Measurements from ENCODE around the gene PARD3.

Gene PARD3

GRCh38 chr10:34163075-34163905 is 651.8 kb downstream of the PARD3 start:
- DNase-seq (ENCODE audit: low read depth in 2 of 2), result no peak

GRCh38 chr10:34161777-34162370 is 653.2 kb downstream of the PARD3 start:
- no peak for DNase-seq (ENCODE audit: low read depth in 2 of 2)

GRCh38 chr10:34160595-34160994 is 654.5 kb downstream of the PARD3 start:
- no peak for DNase-seq (ENCODE audit: low read depth in 2 of 2)

GRCh38 chr10:34157501-34157900 is 657.6 kb downstream of the PARD3 start:
- no peak for DNase-seq (ENCODE audit: low read depth in 2 of 2)

- no peak for DNase-seq (ENCODE audit: low read depth in 2 of 2)
Observed at GRCh38 chr10:34156781-34157425, 658.2 kb downstream of the PARD3 start.

GRCh38 chr10:34155812-34156211 is 659.3 kb downstream of the PARD3 start:
- DNase-seq (ENCODE audit: low read depth in 2 of 2), result no peak

- DNase-seq (ENCODE audit: low read depth in 2 of 2), result no peak
Observed at GRCh38 chr10:34154383-34154900, 660.7 kb downstream of the PARD3 start.

- no peak for DNase-seq (ENCODE audit: low read depth in 2 of 2)
Observed at GRCh38 chr10:34153663-34154382, 661.3 kb downstream of the PARD3 start.

- DNase-seq (ENCODE audit: low read depth in 2 of 2), result no peak
Observed at GRCh38 chr10:34152434-34152833, 662.7 kb downstream of the PARD3 start.

- no peak for DNase-seq (ENCODE audit: low read depth in 2 of 2)
Observed at GRCh38 chr10:34151931-34152330, 663.2 kb downstream of the PARD3 start.

GRCh38 chr10:34151481-34151880 is 663.6 kb downstream of the PARD3 start:
- DNase-seq (ENCODE audit: low read depth in 2 of 2), result no peak

- DNase-seq (ENCODE audit: low read depth in 2 of 2), result no peak
Observed at GRCh38 chr10:34150103-34150502, 665.0 kb downstream of the PARD3 start.

- no peak for DNase-seq (ENCODE audit: low read depth in 2 of 2)
Observed at GRCh38 chr10:34148305-34148657, 666.8 kb downstream of the PARD3 start.

- DNase-seq (ENCODE audit: low read depth in 2 of 2), result no peak
Observed at GRCh38 chr10:34147641-34148304, 667.3 kb downstream of the PARD3 start.

- no peak for DNase-seq (ENCODE audit: low read depth in 2 of 2)
Observed at GRCh38 chr10:34145715-34146114, 669.4 kb downstream of the PARD3 start.

GRCh38 chr10:34143466-34143865 is 671.6 kb downstream of the PARD3 start:
- no peak for DNase-seq (ENCODE audit: low read depth in 2 of 2)

- no peak for DNase-seq (ENCODE audit: low read depth in 2 of 2)
Observed at GRCh38 chr10:34141032-34141680, 673.9 kb downstream of the PARD3 start.

GRCh38 chr10:34139559-34139958 is 675.5 kb downstream of the PARD3 start:
- no peak for DNase-seq (ENCODE audit: low read depth in 2 of 2)

GRCh38 chr10:34137955-34138354 is 677.1 kb downstream of the PARD3 start:
- DNase-seq (ENCODE audit: low read depth in 2 of 2), result no peak

GRCh38 chr10:34137201-34137600 is 677.9 kb downstream of the PARD3 start:
- DNase-seq (ENCODE audit: low read depth in 2 of 2), result no peak

- no peak for DNase-seq (ENCODE audit: low read depth in 2 of 2)
Observed at GRCh38 chr10:34135515-34135914, 679.6 kb downstream of the PARD3 start.
